B cell (primary cell): ENCODE data around the gene NFAT5. TPM values are rescaled to one million over a fixed set of nuclear protein-coding genes. Genes with fewer than 3 reads are reported as not detected.

Experiments used
- ATAC-seq: fragments of 200-7000 bp; cut with Tn5 transposase; one replicate; pipeline ENCODE4 v1.10.0; 2021; ENCODE audit warnings: low read depth, mild to moderate bottlenecking, moderate number of reproducible peaks, moderate library complexity
- CTCF ChIA-PET: fragments of 350-600 bp; sonication (Branson Sonifier 250); formaldehyde crosslinking; loops from one replicate; lab custom pipeline; 2021; ENCODE audit warnings: antibody characterized with exemption, inconsistent platforms; lab: Charles Lee
- POLR2A ChIA-PET: fragments of 350-600 bp; sonication (Branson Sonifier 250); formaldehyde crosslinking; loops from one replicate; lab custom pipeline; 2021; ENCODE audit warnings: antibody characterized with exemption; lab: Charles Lee
- DNase-seq: peaks from one replicate; pipeline ENCODE4 v3.0.0; 2013
- H2AFZ ChIP-seq: 2 replicates; pipeline ENCODE4 v1.6.1; 2012; ENCODE audit warnings: mild to moderate bottlenecking, low read depth, low read length; ENCODE audit not compliant: insufficient read depth, poor library complexity, severe bottlenecking
- H3K27ac ChIP-seq, 2 donors: 1 replicate in 1 of 2; 2 replicates in 1 of 2; pipeline ENCODE4 v1.5.1; 2012 to 2013; ENCODE audit warnings: low read length in 2 of 2, mild to moderate bottlenecking in 2 of 2, moderate library complexity in 1 of 2
- H3K27me3 ChIP-seq, 4 experiments: fragments of 200-600 bp in 1 of 4; sonication (generic) in 1 of 4; replicated peaks in 1 of 4; 1 replicate in 2 of 4; 2 replicates in 2 of 4; pipeline versions ENCODE4 v1.6.1 to v1.7.0; 2013 to 2016; ENCODE audit warnings: low read length in 3 of 4, mild to moderate bottlenecking in 2 of 4, mixed read lengths in 1 of 4, moderate library complexity in 1 of 4; ENCODE audit not compliant: insufficient read depth in 4 of 4, control insufficient read depth in 3 of 4; ENCODE audit errors: control extremely low read depth in 1 of 4
- H3K36me3 ChIP-seq, 2 experiments: replicated peaks in 1 of 2; 1 replicate in 1 of 2; 2 replicates in 1 of 2; pipeline versions ENCODE4 v1.6.1 to v1.7.1; 2013; ENCODE audit warnings: low read length in 1 of 2; ENCODE audit not compliant: insufficient read depth in 2 of 2, control insufficient read depth in 1 of 2; ENCODE audit errors: control extremely low read depth in 1 of 2, extremely low read depth in 1 of 2
- H3K4me1 ChIP-seq, 2 donors: fragments of 200-600 bp in 1 of 2; sonication (generic) in 1 of 2; 1 replicate in 1 of 2; 2 replicates in 1 of 2; pipeline versions ENCODE4 v1.5.1 to v1.6.1; 2013 to 2017; ENCODE audit warnings: low read length in 2 of 2; ENCODE audit not compliant: control insufficient read depth in 2 of 2, insufficient read depth in 2 of 2
- H3K4me2 ChIP-seq: replicated peaks from 2 replicates; pipeline ENCODE3; 2012; ENCODE audit warnings: mild to moderate bottlenecking, low read depth, low read length; ENCODE audit not compliant: poor library complexity, severe bottlenecking
- H3K4me3 ChIP-seq, 5 experiments: fragments of 200-600 bp in 1 of 5; sonication (generic) in 1 of 5; 1 replicate in 3 of 5; 2 replicates in 2 of 5; pipeline versions ENCODE4 v1.5.1 to v1.7.0; 2011 to 2016; ENCODE audit warnings: low read length in 4 of 5, mild to moderate bottlenecking in 4 of 5, low read depth in 2 of 5, control low read depth in 1 of 5, moderate library complexity in 1 of 5; ENCODE audit not compliant: insufficient read depth in 1 of 5; ENCODE audit errors: control extremely low read depth in 1 of 5, extremely low read depth in 1 of 5
- H3K79me2 ChIP-seq: fragments of 200-600 bp; sonication (generic); one replicate; pipeline ENCODE4 v1.6.0; 2016; ENCODE audit warnings: low read length; ENCODE audit not compliant: control insufficient read depth, insufficient read depth
- H3K9ac ChIP-seq: fragments of 200-600 bp; sonication (generic); 2 replicates; pipeline ENCODE4 v1.6.1; 2017; ENCODE audit warnings: mild to moderate bottlenecking, low read length, moderate library complexity
- H3K9me3 ChIP-seq, 3 donors: one replicate each; pipeline versions ENCODE4 v1.6.1 to v1.7.1; 2013; ENCODE audit warnings: low read length in 2 of 3; ENCODE audit not compliant: control insufficient read depth in 2 of 3, insufficient read depth in 1 of 3; ENCODE audit errors: control extremely low read depth in 1 of 3
- H4K20me1 ChIP-seq: 2 replicates; pipeline ENCODE4 v1.6.0; 2012; ENCODE audit warnings: mild to moderate bottlenecking, low read length; ENCODE audit not compliant: insufficient read depth, control insufficient read depth, poor library complexity, severe bottlenecking
- H3K27ac Mint-ChIP-seq: one replicate; pipeline ENCODE4 v1.8.0; 2021; ENCODE audit warnings: mixed read lengths
- H3K27me3 Mint-ChIP-seq: one replicate; pipeline ENCODE4 v1.8.0; 2021; ENCODE audit warnings: mixed read lengths
- H3K4me1 Mint-ChIP-seq: one replicate; pipeline ENCODE4 v1.8.0; 2021; ENCODE audit warnings: mixed read lengths
- H3K4me3 Mint-ChIP-seq: one replicate; pipeline ENCODE4 v1.8.0; 2021; ENCODE audit warnings: mixed read lengths
- H3K9me3 Mint-ChIP-seq: one replicate; pipeline ENCODE4 v1.8.0; 2022; ENCODE audit warnings: mixed read lengths; ENCODE audit not compliant: insufficient read depth
- EZH2 ChIP-seq: IDR thresholded peaks from 2 replicates; pipeline ENCODE4 v1.6.1; 2012; ENCODE audit warnings: borderline replicate concordance, low read depth, mild to moderate bottlenecking, moderate library complexity, low read length; ENCODE audit not compliant: insufficient read depth, poor library complexity, severe bottlenecking
- WGBS: methylation state at CpG from one replicate; pipeline ENCODE4 v1.1.5; 2013; ENCODE audit warnings: missing lambda C conversion rate; ENCODE audit not compliant: insufficient coverage; 5-methylcytosine and 5-hydroxymethylcytosine counted together
- intact Hi-C: fragments of 100-400 bp; cut with micrococcal nuclease; formaldehyde crosslinking; loops from one replicate; pipeline ENCODE4 v1.10.0; 2022
- polyA plus RNA-seq: library from polyadenylated mRNA; depleted of rRNA; stranded (reverse); fragments of >200 nt; gene quantifications from 2 replicates; pipeline ENCODE4 v1.2.3, GENCODE V29; 2012
- total RNA-seq, 2 donors: library from RNA; stranded (reverse); fragments of 120-200 nt in 1 of 2; gene quantifications; 1 replicate in 1 of 2; 2 replicates in 1 of 2; pipeline versions ENCODE4 v1.2.3 to v1.2.4, GENCODE V29; 2013 to 2022
- TF ChIP-seq, protein P1 (sequence below): fragments of 200-600 bp; IDR thresholded peaks from one replicate; pipeline ENCODE4 v1.8.0; 2022; ENCODE audit warnings: antibody characterized with exemption, mild to moderate bottlenecking

Gene NFAT5
- total and polyA plus RNA-seq, 2 donors (not counting 1 experiment from before 2014, with no cell fraction given) = 6.3 to 50.0 TPM

GRCh38 chr16:69589434-69590269 is 23.9 kb downstream of the NFAT5 start:
- H3K4me1 ChIP-seq = no peaks in the 10 kb centered on the region
- no peaks in the 10 kb centered on the region for H3K27me3 ChIP-seq
- TF ChIP-seq EZH2 = no peak
- TF ChIP-seq, protein P1, sequence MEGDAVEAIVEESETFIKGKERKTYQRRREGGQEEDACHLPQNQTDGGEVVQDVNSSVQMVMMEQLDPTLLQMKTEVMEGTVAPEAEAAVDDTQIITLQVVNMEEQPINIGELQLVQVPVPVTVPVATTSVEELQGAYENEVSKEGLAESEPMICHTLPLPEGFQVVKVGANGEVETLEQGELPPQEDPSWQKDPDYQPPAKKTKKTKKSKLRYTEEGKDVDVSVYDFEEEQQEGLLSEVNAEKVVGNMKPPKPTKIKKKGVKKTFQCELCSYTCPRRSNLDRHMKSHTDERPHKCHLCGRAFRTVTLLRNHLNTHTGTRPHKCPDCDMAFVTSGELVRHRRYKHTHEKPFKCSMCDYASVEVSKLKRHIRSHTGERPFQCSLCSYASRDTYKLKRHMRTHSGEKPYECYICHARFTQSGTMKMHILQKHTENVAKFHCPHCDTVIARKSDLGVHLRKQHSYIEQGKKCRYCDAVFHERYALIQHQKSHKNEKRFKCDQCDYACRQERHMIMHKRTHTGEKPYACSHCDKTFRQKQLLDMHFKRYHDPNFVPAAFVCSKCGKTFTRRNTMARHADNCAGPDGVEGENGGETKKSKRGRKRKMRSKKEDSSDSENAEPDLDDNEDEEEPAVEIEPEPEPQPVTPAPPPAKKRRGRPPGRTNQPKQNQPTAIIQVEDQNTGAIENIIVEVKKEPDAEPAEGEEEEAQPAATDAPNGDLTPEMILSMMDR = no peak
- peaks cover 79% of the 10 kb centered on the region for H3K79me2 ChIP-seq
- POLR2A ChIA-PET = no interaction called here
- H3K4me3 ChIP-seq = no peak overlapping the region
- no peaks in the 10 kb centered on the region for H3K9me3 Mint-ChIP-seq
- CTCF ChIA-PET = no interaction called here
- H3K27ac ChIP-seq = no peak overlapping the region
- DNase-seq = no peak
- peaks cover 40% of the 10 kb centered on the region for H4K20me1 ChIP-seq
- H3K4me2 ChIP-seq = no peak overlapping the region
- H3K9ac ChIP-seq = no peak overlapping the region
- no peaks in the 10 kb centered on the region for H3K9me3 ChIP-seq
- H3K36me3 ChIP-seq = peaks cover 0 to 3% of the 10 kb centered on the region in 2 experiments
- no peak overlapping the region for H3K4me3 Mint-ChIP-seq
- H3K27ac Mint-ChIP-seq = no peak overlapping the region
- H3K4me1 Mint-ChIP-seq = peaks cover 25% of the 10 kb centered on the region
- intact Hi-C loops = no loop called here
- ATAC-seq = no peak
- no peak overlapping the region for H2AFZ ChIP-seq
- WGBS = no CpG with 5 or more reads among the region's 7 CpGs
- no peaks in the 10 kb centered on the region for H3K27me3 Mint-ChIP-seq

DNA sequence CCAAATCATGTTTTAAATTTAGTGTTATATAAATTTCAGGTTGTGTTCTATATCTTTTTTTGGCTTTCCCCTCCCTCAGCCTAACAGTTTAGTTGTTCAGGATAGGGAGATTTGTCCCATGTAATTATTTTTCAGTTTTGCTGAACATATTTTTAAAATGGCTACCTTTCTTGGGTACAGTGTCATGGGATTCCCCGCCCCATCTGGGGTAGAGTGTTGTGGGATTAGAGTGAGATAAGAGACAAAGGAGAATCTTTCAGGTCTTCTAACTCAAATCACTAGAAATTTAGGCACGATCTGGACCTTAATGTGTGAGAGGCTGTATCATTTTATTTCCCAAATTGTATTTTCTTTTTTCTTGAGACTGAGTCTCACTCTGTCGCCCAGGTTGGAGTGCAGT is 24.8 kb downstream of the NFAT5 start:
- Histone ChIP-seq H3K4me3 (no peak overlapping the region), H3K79me2 (peaks cover 81% of the 10 kb centered on the region), H3K27me3 (no peaks in the 10 kb centered on the region), H3K9ac (no peak overlapping the region), H3K4me1 (no peaks in the 10 kb centered on the region), H3K9me3 (no peaks in the 10 kb centered on the region), H3K36me3 (peaks cover 0 to 3% of the 10 kb centered on the region in 2 experiments), H4K20me1 (peaks cover 48% of the 10 kb centered on the region), H3K27ac (no peak overlapping the region), H2AFZ (no peak overlapping the region), H3K4me2 (no peak overlapping the region)
- WGBS = no CpG with 5 or more reads among the region's 3 CpGs
- peaks cover 26% of the 10 kb centered on the region for H3K4me1 Mint-ChIP-seq
- TF ChIP-seq, protein P1 = no peak
- TF ChIP-seq EZH2 = no peak
- ATAC-seq = no peak
- H3K27ac Mint-ChIP-seq = no peak overlapping the region
- intact Hi-C loops = no loop called here
- ChIA-PET POLR2A (no interaction called here), CTCF (no interaction called here)
- H3K4me3 Mint-ChIP-seq = no peak overlapping the region
- no peaks in the 10 kb centered on the region for H3K27me3 Mint-ChIP-seq
- DNase-seq = no peak
- H3K9me3 Mint-ChIP-seq = no peaks in the 10 kb centered on the region
